Activated naive CD8-positive, alpha-beta T cell treated with anti-CD3 and anti-CD28 coated beads, Interleukin-2, amount 50 U/mL, for 16 hours (primary cell): ENCODE measurements around the gene KIF19.

Source experiments
- DNase-seq: peaks from one replicate; pipeline ENCODE4 v3.0.0-alpha.2; 2020; ENCODE audit warnings: low read depth, low spot score

Gene KIF19

DNA sequence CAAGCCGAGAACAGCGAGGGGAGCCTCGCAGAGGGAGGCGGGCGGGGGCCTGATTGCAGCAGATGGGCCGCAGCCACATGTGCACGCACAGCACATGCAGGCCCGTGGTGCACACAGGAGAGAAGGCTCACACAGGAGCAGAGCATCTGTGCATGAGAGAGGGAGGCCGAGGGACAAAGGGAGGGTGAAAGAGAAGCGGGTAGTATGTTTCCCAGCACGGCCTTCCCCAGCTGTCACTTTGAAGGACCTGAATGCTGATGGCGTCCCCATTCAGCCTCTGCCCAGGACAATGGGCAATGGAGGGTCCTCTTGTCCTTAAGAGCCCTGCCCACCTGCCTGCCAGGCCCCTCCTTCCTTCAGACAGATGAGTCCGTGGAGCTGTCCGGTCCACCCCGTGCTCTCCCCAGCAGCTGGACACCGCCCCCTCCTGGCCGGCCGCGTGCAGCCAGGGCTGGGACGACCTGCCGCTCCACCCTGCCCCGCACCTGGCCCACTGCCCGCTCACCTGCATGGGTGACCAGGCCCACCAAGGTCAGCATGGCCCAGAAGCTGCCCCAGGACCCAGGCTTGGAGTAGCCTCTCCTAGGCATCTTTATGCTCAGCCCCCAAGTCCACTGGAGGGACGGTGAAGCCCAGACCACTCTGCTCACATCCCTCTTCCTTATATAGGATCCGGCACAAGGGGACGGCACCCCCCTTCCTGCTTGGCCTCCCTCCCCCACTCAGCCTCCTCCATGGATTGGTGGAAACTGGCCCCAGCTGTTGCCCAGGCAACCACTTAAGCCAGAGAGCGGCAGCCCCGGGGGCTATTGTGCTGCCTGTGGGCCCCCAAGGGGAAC is 35.4 kb downstream of the KIF19 start, which contains the start of gene BTBD17:
Gene BTBD17 (minus strand): TSS at position 639 of the 839 bp plus-strand sequence. CDS start 49 bp downstream, at position 590.
- no peak for DNase-seq

DNA sequence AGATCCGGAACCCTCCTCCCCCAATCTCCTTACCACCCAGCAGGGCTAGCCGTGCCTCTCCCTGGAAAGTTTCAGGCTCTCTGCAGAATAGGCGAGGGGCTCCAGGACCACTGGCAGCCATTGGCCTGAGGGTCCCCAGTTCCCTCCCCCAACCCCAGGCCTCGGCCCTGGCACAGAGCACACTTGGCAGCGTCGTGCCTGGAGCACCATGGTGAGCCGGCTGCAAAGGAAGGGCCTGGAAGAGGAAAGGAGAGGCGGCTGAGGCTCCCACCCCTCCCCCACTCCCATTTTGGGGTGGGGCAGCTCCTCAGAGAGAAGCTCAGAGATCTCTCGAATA is 36.0 kb downstream of the KIF19 start:
- no peak for DNase-seq

DNA sequence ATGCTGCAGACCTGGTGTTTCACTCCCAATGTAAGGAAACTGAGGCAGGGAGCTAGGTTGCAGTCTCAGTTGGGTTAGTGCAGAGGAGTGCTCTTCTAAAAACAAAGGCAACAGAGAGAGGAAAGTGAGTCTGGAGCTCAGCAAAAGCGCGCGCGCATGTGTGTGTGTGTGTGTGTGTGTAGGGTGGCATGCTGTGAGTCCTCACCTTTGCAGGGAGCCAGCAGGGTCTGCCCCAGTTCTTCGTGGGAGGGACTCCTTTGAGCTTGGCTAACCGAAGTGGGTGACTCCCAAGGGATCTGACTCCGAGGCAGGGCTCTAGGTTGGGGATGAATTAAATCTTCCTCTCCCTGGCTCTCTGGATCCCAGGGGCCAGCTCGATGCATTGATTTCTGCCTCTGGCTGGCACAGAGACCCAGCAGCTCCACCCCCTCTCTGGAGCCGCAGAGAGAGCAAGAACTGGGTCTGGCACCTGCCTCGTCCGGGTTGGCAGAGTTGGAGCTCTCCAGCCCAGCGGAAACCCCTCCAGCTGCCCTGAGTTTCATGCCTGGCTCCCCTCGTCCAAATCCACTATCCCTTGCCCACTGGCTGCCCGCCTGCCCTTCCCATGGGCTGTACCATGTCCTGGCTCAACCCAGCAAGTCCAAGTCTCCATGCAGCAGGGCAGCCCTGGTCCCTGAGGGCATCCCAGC is 36.9 kb downstream of the KIF19 start:
- no peak for DNase-seq

DNA sequence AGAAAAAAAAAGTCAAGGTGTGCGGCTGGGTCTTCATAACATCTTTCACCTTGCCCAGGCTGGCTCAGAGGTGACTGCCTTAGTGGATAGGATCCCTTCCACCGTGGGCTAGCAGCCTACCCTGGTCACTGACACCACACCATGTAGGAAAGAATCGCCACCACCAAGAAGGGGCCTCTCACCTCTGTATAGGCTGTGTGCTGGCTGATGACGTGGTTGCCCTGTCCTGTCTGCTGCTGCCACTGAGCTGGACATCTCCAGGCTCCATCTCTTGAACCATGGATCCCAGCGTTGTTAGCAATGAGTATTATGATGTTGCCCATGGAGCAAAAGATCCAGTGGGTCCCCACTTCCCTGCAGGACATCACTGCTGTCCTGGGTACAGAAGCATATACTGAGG is 41.2 kb downstream of the KIF19 start, which contains the start of gene GPR142:
Gene GPR142 (plus strand): TSS at position 301 of the 400 bp plus-strand sequence. CDS start 2,035 bp downstream, outside the sequence.
- DNase-seq: no peak

DNA sequence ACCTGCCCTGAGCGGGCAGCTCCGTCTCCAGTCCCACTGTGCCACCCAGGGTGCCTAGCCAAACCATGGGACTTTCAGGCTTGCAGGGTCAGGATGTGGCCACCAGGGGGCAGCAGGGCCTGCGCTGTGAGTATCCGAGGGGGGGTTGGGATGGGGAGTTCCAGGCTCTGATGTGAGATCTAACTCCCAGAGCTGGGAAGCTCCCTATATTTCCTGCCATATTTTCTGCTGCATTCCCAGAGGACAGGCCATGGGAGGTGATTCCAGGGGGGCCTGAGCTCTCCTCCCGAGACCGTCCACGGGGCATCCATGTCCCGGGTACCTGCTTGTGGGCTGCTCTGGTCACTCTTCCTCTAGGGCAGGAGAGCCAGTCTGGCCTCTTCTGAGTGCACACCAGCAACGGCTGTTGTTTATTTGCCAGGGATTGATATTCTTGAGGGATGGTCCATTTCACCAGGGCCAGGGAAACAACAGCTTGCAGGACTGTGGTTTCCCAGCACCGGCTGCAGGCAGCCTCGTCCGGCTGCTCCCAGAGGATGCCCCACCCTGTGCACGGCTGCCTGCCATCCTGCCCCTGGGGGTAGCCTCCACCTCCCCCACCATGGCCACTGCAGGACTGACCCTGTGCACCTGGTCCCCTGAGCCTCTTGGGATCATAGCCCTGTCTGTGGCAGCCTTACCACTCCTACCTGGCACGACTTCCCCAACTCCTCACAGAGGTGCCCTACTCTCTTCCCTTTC is 42.5 kb downstream of the KIF19 start:
- DNase-seq: peak; percentile 49

DNA sequence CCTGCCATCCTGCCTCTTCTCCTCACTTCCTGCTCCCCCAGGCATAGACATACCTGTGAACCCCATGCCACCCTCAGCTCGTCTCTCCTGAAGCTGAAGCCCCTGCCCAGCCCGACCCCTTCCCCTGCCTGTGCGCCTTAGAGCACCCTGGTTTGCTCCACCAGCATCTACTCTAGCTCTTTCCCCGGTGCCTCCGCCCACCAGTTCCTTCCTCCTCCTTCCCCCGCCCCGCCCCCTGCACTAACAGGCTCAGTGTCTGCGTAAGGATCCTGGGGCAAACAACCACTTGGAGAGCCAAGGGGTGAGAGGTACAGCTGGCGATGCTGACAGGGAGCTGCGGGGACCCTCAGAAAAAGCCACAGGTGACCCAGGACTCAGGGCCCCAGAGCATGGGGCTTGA is 43.2 kb downstream of the KIF19 start:
- DNase-seq: peak; percentile 27

DNA sequence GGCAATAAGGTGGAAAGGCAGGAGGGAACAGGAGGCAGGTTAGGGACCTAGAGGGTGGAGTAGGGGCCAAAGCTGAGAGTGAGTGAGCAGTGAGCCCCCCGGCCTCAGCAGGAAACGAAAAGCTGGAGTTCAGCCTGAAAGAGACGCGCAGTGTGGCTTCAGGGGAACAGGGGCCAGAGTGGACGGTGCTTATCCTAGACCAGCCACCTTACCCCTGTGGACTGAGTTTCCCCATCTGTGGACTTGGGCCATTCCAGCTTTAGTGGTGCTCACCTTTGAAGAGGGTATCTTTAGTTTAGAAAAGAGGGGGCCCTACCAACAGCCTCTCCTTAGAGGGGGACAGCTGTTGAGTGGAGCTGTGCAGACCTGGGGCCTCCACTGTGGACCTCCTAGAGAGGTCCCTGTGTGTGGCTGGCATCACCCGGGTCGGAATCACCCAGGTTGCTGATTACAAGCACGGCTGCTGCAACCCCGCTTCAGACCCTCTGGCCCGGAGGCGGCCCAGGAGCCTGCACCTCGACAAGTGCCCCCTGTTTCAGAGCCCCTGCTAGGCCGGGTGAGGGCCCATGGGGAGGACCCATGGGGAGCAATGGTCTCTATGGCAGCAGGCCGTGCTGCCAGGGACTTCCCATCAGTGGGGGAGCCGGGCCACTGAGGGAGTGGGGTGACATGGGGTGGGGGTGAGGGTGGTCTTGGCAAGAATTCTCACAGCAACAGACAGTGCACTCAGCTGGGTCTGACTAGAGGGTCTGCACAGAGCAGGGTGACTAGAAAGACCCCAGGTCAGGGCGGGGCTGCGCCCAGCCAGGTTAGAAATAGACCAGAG is 43.9 kb downstream of the KIF19 start:
- no peak for DNase-seq

DNA sequence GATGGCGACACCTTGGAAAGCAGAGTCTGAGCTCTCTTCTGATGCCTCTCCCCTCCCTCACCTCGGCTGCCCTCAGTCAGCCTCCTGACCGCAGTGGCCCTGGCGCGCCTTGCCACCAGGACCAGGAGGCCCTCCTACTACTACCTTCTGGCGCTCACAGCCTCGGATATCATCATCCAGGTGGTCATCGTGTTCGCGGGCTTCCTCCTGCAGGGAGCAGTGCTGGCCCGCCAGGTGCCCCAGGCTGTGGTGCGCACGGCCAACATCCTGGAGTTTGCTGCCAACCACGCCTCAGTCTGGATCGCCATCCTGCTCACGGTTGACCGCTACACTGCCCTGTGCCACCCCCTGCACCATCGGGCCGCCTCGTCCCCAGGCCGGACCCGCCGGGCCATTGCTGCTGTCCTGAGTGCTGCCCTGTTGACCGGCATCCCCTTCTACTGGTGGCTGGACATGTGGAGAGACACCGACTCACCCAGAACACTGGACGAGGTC is 45.7 kb downstream of the KIF19 start:
- no peak for DNase-seq

DNA sequence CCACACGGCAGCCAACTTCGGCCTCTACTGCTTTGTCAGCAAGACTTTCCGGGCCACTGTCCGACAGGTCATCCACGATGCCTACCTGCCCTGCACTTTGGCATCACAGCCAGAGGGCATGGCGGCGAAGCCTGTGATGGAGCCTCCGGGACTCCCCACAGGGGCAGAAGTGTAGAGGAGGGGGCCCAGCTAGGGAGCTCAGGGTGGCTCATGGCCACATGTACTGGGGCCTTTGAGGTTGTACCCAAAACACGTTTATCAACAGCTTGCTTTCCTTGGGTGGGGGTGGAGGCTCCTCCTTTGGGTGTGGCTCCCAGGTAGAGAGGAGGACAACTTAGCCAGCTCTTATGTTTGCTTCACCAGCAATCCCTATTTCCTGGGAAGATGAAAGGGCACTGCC is 46.4 kb downstream of the KIF19 start:
- no peak for DNase-seq

DNA sequence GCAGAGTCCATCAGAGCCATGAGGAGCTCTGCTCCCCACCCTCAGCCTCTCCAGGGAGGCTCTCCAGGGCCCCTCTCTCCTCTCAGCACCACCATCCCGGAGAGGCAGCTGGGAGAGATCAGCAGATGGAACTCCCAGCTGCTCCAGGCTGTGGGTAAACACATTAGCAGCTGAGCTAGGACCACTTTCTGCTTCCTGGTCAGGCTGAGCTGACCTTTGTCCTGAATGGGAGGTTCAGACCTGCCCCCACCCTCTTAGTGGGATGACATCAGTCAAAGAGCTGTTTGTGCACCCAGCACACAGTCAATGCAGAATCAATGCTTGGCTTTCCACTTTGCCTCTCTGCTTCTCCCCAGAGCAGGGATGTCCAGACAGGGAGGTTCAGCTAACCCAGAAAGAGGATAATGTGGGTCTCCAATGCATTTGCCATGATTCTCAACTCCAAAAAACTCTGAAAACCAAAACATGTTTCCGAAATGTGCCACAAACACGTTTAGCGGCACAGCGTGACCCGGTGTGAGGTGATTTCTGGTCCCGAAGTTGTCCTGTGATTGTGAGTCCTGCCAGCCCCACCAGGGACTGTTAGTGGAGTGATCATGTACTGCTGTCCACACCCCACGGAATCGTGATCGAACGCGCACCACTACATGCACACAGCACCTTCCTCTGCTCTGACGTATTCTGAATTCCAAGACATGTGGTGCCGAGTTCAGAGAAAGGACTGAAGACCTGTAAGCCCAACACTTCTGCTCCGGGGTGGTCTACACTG is 48.0 kb downstream of the KIF19 start:
- no peak for DNase-seq

DNA sequence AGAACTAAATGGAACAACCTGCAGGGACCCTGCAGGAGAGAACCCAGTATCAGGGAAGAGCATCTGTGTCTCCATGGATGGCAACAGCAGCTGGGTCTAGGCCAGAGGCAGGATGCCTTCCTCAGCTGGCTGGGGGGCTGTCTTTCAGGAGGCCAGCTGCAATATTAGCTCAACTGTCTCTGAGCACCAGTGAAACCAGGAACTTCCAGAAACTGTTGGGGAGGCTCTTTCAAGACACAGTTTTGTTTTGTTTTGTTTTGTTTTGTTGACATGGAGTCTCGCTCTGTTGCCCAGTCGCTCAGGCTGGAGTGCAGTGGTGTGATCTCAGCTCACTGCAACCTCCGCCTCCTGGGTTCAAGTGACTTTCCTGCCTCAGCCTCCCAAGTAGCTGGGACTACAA is 48.8 kb downstream of the KIF19 start:
- no peak for DNase-seq

DNA sequence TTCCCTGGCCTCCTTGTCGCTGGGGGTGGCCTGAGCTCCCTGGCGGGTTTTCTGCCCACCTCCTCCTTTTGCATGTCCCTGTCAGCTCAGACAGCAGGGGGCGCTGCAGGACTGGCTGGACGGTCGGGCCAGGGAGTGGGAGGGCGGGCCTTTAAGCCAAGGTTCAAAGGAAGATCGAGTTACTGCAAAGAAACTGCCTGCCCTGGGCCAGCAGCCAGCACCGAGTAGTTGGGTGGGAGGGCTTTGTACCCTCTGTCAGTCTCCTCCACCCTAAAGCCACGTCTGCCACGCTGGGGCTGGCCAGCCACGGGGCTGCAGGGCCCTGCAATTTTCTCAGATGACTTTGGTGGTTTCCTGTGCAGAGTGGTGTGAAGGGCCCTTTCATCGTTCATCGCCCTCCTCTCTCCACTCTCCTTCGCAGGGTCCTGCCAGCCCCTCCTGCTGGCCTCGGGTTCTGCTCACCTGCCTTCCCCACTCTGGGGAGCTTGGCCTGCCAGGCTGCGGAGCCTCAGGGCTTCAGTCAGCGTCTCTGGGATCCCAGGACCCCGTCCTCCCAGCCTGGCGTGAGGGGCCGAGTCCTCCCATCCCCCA is 53.6 kb downstream of the KIF19 start:
- DNase-seq: peak; percentile 86

DNA sequence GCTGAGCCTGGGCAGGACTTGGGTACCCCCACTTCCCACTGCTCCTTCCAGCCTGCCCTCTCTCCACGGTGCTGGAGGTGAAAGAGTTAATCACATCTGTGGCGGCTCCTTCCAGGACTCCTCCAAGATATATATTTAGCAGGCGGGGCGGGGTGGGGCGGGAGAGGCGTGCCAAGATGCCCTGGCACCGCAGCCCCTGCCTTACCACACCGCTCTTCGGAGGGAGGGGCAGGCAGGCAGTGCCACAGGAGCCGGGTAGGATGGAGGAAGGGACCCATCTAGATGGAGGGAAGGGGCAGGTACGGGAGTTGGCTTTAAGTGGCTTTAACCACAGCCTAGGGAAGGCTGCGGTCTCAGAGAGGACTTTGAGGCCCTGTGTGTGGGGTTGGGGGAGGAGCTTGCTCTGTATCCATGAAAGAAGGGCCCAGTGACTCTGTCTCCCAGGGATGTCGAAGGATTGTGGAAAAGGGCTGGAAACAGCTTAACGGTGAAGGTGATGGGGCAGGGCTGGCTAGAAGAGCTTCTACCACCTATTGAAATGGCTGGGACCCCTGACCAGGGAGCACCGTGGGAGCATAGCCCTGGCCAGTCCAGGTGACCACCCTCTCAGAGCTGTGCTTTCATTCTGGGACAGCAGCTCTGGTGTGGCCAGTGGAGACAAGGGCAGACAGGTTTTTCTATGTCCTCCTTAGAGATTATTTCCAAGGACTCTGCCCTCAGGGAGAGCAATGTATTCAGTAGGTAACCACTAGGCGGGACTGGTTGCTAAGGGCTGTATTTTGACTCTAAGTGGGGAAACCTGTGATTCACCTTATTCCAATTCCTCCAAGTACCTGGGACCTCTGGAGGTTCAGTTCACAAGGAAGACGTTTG is 54.3 kb downstream of the KIF19 start:
- DNase-seq: no peak

DNA sequence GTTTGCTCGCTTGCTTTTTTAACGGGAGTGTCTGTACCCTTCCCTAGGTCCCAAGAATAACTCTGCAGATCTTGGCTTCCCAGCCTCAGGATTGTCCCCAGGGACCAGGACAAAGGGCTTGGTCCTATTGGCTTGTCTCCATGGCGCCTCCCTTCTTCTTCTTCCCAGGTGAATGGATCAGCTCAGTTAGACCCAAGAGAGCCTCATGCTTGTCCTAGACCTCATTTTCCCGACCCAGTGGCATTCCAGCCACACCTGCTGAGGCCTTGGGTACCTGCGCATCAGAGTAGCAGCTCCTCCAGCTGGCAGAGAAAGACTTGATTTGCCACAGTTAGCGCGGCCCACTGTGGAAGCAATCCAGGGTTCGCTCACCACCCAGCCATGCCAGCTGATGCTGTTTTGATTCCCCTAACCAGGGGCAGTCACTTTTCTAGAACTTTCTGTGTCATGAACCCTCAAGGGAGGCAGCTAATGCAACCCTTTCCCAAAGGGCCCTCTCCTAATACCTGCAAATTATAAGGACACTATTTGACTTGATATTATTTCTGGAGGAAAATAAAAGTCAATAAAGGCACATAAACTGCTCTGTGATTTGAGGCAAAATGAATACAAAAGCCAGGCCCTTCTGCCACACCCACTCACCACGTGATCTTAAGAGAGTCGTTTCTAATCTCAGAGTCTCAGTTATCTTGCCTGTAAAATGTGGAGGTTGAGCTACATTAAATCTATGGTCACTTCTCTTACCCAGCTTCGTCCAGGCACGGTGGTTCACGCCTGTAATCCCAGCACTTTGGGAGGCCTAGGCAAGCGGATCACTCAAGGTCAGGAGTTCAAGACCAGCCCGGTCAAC is 55.2 kb downstream of the KIF19 start:
- no peak for DNase-seq

DNA sequence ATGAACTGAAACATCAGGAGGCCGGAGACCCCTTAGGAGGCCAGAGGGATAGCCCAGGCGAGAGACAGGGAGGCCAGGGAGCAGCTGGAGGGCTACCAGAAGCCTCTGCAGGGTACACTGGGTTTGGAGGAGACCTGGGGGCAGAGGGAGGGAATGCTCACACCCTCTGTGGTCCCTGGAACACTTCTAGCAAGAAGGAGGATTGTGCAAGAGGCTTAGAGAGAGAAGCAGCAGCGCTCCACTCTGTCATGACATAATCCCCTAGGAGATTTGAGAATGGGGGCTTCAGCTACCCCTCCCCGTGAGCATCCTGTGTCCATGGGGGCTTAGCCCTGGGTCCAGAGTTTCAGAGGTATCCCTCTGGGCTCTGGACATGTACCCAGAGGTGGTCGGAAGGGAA is 57.1 kb downstream of the KIF19 start:
- no peak for DNase-seq

DNA sequence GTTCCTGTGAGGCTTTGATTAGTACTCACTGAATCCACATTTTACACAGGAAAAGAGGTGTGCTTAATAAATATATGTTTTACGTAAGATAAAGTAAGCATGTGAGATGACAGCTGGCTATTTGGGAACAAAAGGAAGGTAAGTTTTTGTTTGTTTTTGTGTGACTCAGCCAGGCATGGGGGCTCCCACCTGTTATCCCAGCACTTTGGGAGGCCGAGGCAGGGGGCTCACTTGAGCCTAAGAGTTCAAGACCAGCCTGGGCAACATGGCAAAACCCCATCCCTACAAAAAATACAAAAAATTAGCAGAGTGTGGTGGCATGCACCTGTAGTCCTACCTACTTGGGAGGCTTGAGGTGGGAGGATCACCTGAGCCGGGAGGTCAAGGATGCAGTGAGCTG is 59.2 kb downstream of the KIF19 start:
- no peak for DNase-seq

DNA sequence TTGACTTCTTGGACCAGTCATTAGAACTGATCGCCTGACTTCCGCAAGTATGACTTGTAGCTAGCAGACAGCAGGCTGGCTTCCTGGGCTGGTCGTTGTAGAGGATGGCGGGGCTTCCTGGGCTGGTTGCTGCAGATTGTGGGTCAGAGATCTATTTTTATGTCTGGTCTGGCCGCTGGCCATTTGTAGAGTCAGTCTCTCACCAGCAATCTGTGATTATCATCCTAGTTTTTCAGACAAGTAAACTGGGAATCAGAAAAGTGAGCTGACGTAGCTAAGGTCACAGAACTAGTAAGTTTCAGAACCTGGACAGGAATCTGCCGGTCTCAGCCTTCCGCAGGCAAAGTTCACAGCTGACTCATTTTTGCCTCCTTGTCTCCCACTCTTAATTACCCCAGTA is 60.4 kb downstream of the KIF19 start:
- DNase-seq: no peak
